NCI-H446 (cell line): Measurements from ENCODE around the gene DTNB.
A peak's percentile ranks its signal among the peaks of the same experiment; 100 is the strongest.
"Not testable (repeated sequence)": the region's sequence is repeated elsewhere in the genome, so short reads cannot be mapped to it uniquely, and the experiment has no call there.

Source experiments
- DNase-seq, 2 experiments: peaks; one replicate each; lab custom pipeline; 2025; lab: John Stamatoyannopoulos, UW

The DTNB gene

GRCh38 chr2:25682082-25682481, 8.7 kb upstream of the DTNB start:
- no peak for DNase-seq

- DNase-seq: no peak
Measured at GRCh38 chr2:25677877-25678276, 4.5 kb upstream of the DTNB start.

GRCh38 chr2:25674077-25674362, 643 bp upstream of the DTNB start:
- DNase-seq: no peak

- DNase-seq: peak in 1 of 2 experiments; percentile 28
Measured at GRCh38 chr2:25672494-25673299, 680 bp downstream of the DTNB start.

GRCh38 chr2:25671622-25672021, 1.8 kb downstream of the DTNB start:
- no peak for DNase-seq

GRCh38 chr2:25669520-25669919, 3.9 kb downstream of the DTNB start:
- no peak for DNase-seq

GRCh38 chr2:25666218-25666617, 7.2 kb downstream of the DTNB start:
- DNase-seq: no peak

GRCh38 chr2:25665429-25665828, 7.9 kb downstream of the DTNB start:
- not testable (repeated sequence) for DNase-seq

- DNase-seq: no peak
Measured at GRCh38 chr2:25664965-25665307, 8.4 kb downstream of the DTNB start.

- DNase-seq: peak in 1 of 2 experiments; percentile 15
Measured at GRCh38 chr2:25664183-25664964, 9.0 kb downstream of the DTNB start.

GRCh38 chr2:25655316-25655715, 18.1 kb downstream of the DTNB start:
- DNase-seq: no peak

- DNase-seq: no peak
Measured at GRCh38 chr2:25654801-25655200, 18.6 kb downstream of the DTNB start.

GRCh38 chr2:25651782-25652455, 21.5 kb downstream of the DTNB start:
- no peak for DNase-seq

- DNase-seq: no peak
Measured at GRCh38 chr2:25651066-25651465, 22.3 kb downstream of the DTNB start.

GRCh38 chr2:25650256-25650655, 23.1 kb downstream of the DTNB start:
- no peak for DNase-seq

- no peak for DNase-seq
Measured at GRCh38 chr2:25649786-25650185, 23.6 kb downstream of the DTNB start.

GRCh38 chr2:25642298-25642697, 31.1 kb downstream of the DTNB start:
- DNase-seq: no peak

- no peak for DNase-seq
Measured at GRCh38 chr2:25639696-25640095, 33.7 kb downstream of the DTNB start.

- no peak for DNase-seq
Measured at GRCh38 chr2:25639131-25639530, 34.2 kb downstream of the DTNB start.

GRCh38 chr2:25635797-25636196, 37.6 kb downstream of the DTNB start:
- no peak for DNase-seq

- not testable (repeated sequence) for DNase-seq
Measured at GRCh38 chr2:25633801-25634200, 39.6 kb downstream of the DTNB start.

- no peak for DNase-seq
Measured at GRCh38 chr2:25632396-25632795, 41.0 kb downstream of the DTNB start.

- DNase-seq: no peak
Measured at GRCh38 chr2:25624635-25625034, 48.7 kb downstream of the DTNB start.
